IMR-90 (cell line): ENCODE results near the gene LRRFIP1. TPM values are rescaled to one million over a fixed set of nuclear protein-coding genes. Genes with fewer than 3 reads are reported as not detected.

Experiments
- ATAC-seq: fragments of 200-7000 bp; cut with Tn5 transposase; 2 replicates; pipeline ENCODE4 v1.9.1; 2020; ENCODE audit warnings: low read depth, mild to moderate bottlenecking, moderate library complexity
- BruUV-seq: library from RNA; stranded (reverse); fragments of 400-500 nt; replicated peaks from 2 replicates; lab custom pipeline; 2021; lab: Mats Ljungman, UMichigan
- CTCF ChIA-PET: fragments of 300-600 bp; formaldehyde crosslinking; extraction: SDS; loops from one replicate; lab custom pipeline; 2021; ENCODE audit warnings: antibody characterized with exemption; lab: Yijun Ruan, JAX
- POLR2A ChIA-PET: fragments of 300-600 bp; sonication (Branson Sonifier 250); formaldehyde crosslinking; loops from one replicate; lab custom pipeline; 2022; ENCODE audit warnings: antibody characterized with exemption; ENCODE audit not compliant: unreplicated experiment; lab: Charles Lee
- DNase-seq: peaks from one replicate; pipeline ENCODE4 v3.0.0; 2013
- H2AFZ ChIP-seq: replicated peaks from 2 replicates; pipeline ENCODE3; 2013; ENCODE audit warnings: low read length, mild to moderate bottlenecking; ENCODE audit not compliant: poor library complexity
- H2AK5ac ChIP-seq: 2 replicates; pipeline ENCODE4 v1.6.1; 2013; ENCODE audit warnings: low read depth, low read length, inconsistent platforms
- H2AK9ac ChIP-seq: replicated peaks from 2 replicates; pipeline ENCODE3; 2013; ENCODE audit warnings: mild to moderate bottlenecking, low read depth, low read length, moderate library complexity; ENCODE audit not compliant: poor library complexity
- H2BK120ac ChIP-seq: 2 replicates; pipeline ENCODE4 v1.6.1; 2013; ENCODE audit warnings: low read depth, low read length, inconsistent platforms
- H2BK15ac ChIP-seq: 3 replicates; pipeline ENCODE4 v1.6.1; 2013; ENCODE audit warnings: low read depth, low read length, inconsistent platforms
- H2BK20ac ChIP-seq: 2 replicates; pipeline ENCODE4 v1.6.1; 2013; ENCODE audit warnings: low read depth, mild to moderate bottlenecking, inconsistent platforms, low read length, moderate library complexity
- H2BK5ac ChIP-seq: 2 replicates; pipeline ENCODE4 v1.6.1; 2013; ENCODE audit warnings: mild to moderate bottlenecking, low read depth, low read length, inconsistent platforms; ENCODE audit not compliant: poor library complexity, severe bottlenecking
- H3K14ac ChIP-seq: replicated peaks from 2 replicates; pipeline ENCODE4 v1.6.1; 2013; ENCODE audit warnings: low read depth, low read length, inconsistent platforms
- H3K18ac ChIP-seq: 2 replicates; pipeline ENCODE4 v1.6.1; 2013; ENCODE audit warnings: low read depth, low read length, control low read depth
- H3K23ac ChIP-seq: 2 replicates; pipeline ENCODE4 v1.6.1; 2013; ENCODE audit warnings: low read depth, low read length, inconsistent platforms
- H3K27ac ChIP-seq: 2 replicates; pipeline ENCODE4 v1.5.1; 2013; ENCODE audit warnings: mild to moderate bottlenecking, control low read depth, low read length; ENCODE audit not compliant: insufficient read depth
- H3K27me3 ChIP-seq: 2 replicates; pipeline ENCODE4 v1.6.1; 2013; ENCODE audit warnings: low read length; ENCODE audit not compliant: control insufficient read depth, insufficient read depth
- H3K36me3 ChIP-seq: 2 replicates; pipeline ENCODE4 v1.6.1; 2013; ENCODE audit warnings: low read length, mixed read lengths; ENCODE audit not compliant: control insufficient read depth, insufficient read depth
- H3K4ac ChIP-seq: 2 replicates; pipeline ENCODE4 v1.6.1; 2013; ENCODE audit warnings: low read depth, low read length, inconsistent platforms
- H3K4me1 ChIP-seq: 2 replicates; pipeline ENCODE4 v1.6.1; 2013; ENCODE audit warnings: low read length, mixed read lengths; ENCODE audit not compliant: control insufficient read depth, insufficient read depth
- H3K4me2 ChIP-seq: 2 replicates; pipeline ENCODE4 v1.6.1; 2013; ENCODE audit warnings: low read depth, mild to moderate bottlenecking, control low read depth, low read length, moderate library complexity
- H3K4me3 ChIP-seq: 2 replicates; pipeline ENCODE4 v1.5.1; 2013; ENCODE audit warnings: low read depth, mild to moderate bottlenecking, control low read depth, low read length, moderate library complexity; ENCODE audit not compliant: insufficient read depth
- H3K56ac ChIP-seq: 2 replicates; pipeline ENCODE4 v1.6.1; 2013; ENCODE audit warnings: low read length, inconsistent platforms; ENCODE audit not compliant: insufficient read depth; ENCODE audit errors: extremely low read depth
- H3K79me1 ChIP-seq, 2 experiments: 2 replicates each; pipeline ENCODE4 v1.6.1; 2013; ENCODE audit warnings: low read length in 2 of 2, inconsistent platforms in 1 of 2, low read depth in 1 of 2
- H3K9ac ChIP-seq: 2 replicates; pipeline ENCODE4 v1.6.1; 2013; ENCODE audit warnings: low read depth, low read length, control low read depth
- H3K9me1 ChIP-seq: 2 replicates; pipeline ENCODE4 v1.6.1; 2013; ENCODE audit warnings: low read length, inconsistent platforms; ENCODE audit not compliant: insufficient read depth
- H3K9me3 ChIP-seq: 2 replicates; pipeline ENCODE4 v1.6.1; 2013; ENCODE audit warnings: low read length; ENCODE audit not compliant: control insufficient read depth, insufficient read depth
- H4K20me1 ChIP-seq: 2 replicates; pipeline ENCODE4 v1.6.1; 2013; ENCODE audit warnings: low read length, inconsistent platforms; ENCODE audit not compliant: insufficient read depth
- H4K5ac ChIP-seq: 2 replicates; pipeline ENCODE4 v1.6.1; 2013; ENCODE audit warnings: mild to moderate bottlenecking, low read depth, low read length, control low read depth
- H4K8ac ChIP-seq, 2 experiments: 2 replicates each; pipeline ENCODE4 v1.6.1; 2013; ENCODE audit warnings: low read depth in 2 of 2, low read length in 2 of 2, control low read depth in 1 of 2, inconsistent platforms in 1 of 2
- H4K91ac ChIP-seq: 2 replicates; pipeline ENCODE4 v1.6.1; 2013; ENCODE audit warnings: low read depth, low read length, inconsistent platforms; ENCODE audit not compliant: insufficient read depth
- BHLHE40 ChIP-seq: fragments of 150-350 bp; IDR thresholded peaks from 2 replicates; pipeline ENCODE4 v1.6.1; 2016; ENCODE audit warnings: mild to moderate bottlenecking, low read depth, low read length
- ELK1 ChIP-seq: fragments of 150-350 bp; IDR thresholded peaks from 2 replicates; pipeline ENCODE4 v1.6.1; 2016; ENCODE audit warnings: low read depth, mild to moderate bottlenecking, low read length, moderate library complexity, borderline replicate concordance
- MAZ ChIP-seq: IDR thresholded peaks from 2 replicates; pipeline ENCODE4 v1.6.1; 2012; ENCODE audit warnings: low read depth, mild to moderate bottlenecking, low read length, improper control_type of control experiment, moderate library complexity, borderline replicate concordance
- MXI1 ChIP-seq: IDR thresholded peaks from 2 replicates; pipeline ENCODE4 v1.6.1; 2012; ENCODE audit warnings: low read depth, mild to moderate bottlenecking, low read length, moderate library complexity, borderline replicate concordance
- NFE2L2 ChIP-seq: fragments of 150-350 bp; IDR thresholded peaks from 2 replicates; pipeline ENCODE4 v1.6.1; 2016; ENCODE audit warnings: low read depth, mild to moderate bottlenecking, low read length
- RAD21 ChIP-seq: IDR thresholded peaks from 2 replicates; pipeline ENCODE4 v1.6.1; 2012; ENCODE audit warnings: low read length, improper control_type of control experiment
- RCOR1 ChIP-seq: IDR thresholded peaks from 2 replicates; pipeline ENCODE4 v1.6.1; 2012; ENCODE audit warnings: mild to moderate bottlenecking, low read length, improper control_type of control experiment; ENCODE audit not compliant: insufficient replicate concordance
- RFX5 ChIP-seq: IDR thresholded peaks from 2 replicates; pipeline ENCODE4 v1.8.0; 2012; ENCODE audit warnings: low read depth, mild to moderate bottlenecking, low read length, moderate library complexity
- WGBS, 2 experiments: methylation state at CpG; one replicate each; pipeline versions ENCODE4 v1.1.5 to v1.1.7; 2013; ENCODE audit warnings: missing lambda C conversion rate in 2 of 2; ENCODE audit not compliant: insufficient read length in 1 of 2; ENCODE audit errors: extremely low coverage in 2 of 2; 5-methylcytosine and 5-hydroxymethylcytosine counted together
- dilution Hi-C: fragments of 300-500 bp; cut with HindIII; formaldehyde crosslinking; loops from one replicate; pipeline ENCODE4 v1.14.3; 2018; ENCODE audit warnings: low sequenced_read_pairs; ENCODE audit not compliant: unreplicated experiment
- in situ Hi-C: fragments of 300-500 bp; cut with MboI; formaldehyde crosslinking; loops from 3 replicates; pipeline ENCODE4 v1.14.3; 2019; ENCODE audit warnings: low sequenced_read_pairs, inconsistent platforms, mixed read lengths
- intact Hi-C: fragments of 100-400 bp; cut with micrococcal nuclease; formaldehyde crosslinking; loops from 2 replicates; pipeline ENCODE4 v1.10.0; 2022
- polyA plus RNA-seq, 3 experiments: library from polyadenylated mRNA; depleted of rRNA; stranded (reverse); fragments of >200 nt; gene quantifications; 2 replicates each; pipeline ENCODE4 v1.2.3, GENCODE V29; 2012; ENCODE audit warnings: low replicate concordance in 1 of 3
- total RNA-seq: library from RNA; depleted of rRNA; stranded (reverse); fragments of >200 nt; gene quantifications from 2 replicates; pipeline ENCODE4 v1.2.3, GENCODE V29; 2012
- TF ChIP-seq, protein P1 (sequence below): fragments of 150-350 bp; IDR thresholded peaks from 2 replicates; pipeline ENCODE4 v1.6.1; 2017; ENCODE audit warnings: mild to moderate bottlenecking, antibody characterized with exemption, low read length, low read depth
- TF ChIP-seq, protein P2 (sequence below): conservative IDR thresholded peaks from 2 replicates; pipeline ENCODE4 v1.5.1; 2012; ENCODE audit warnings: mild to moderate bottlenecking, low read depth, low read length, improper control_type of control experiment

LRRFIP1 gene
- total and polyA plus RNA-seq, 2 of the 4 experiments (the other 2 are of a cell fraction), result 52.2 to 54.4 TPM

- TF ChIP-seq RAD21, result no peak
These were observed 23.5 kb upstream of the LRRFIP1 start (continued) for GRCh38 chr2:237603718-237604362.

DNA sequence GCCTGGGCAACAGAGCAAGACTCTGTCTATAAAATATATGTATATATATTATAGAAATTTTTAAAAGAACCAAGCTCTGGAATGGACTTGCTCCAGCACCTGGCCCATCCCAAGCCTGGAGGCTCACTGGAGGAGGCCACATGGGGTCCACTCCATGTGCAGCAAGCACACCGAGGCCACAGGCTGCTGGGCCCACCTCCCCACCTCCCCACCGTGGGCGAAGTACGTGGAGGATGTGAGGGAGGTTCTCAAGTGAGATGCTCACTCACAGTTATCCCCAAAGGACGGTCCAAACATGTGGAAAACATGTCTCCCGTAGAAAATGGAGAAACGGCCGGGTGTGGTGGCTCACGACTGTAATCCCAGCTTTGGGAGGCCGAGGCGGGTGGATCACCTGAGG is 23.0 kb upstream of the LRRFIP1 start:
- no peak overlapping the region for H3K9ac ChIP-seq
- in situ Hi-C loops, result no loop called here
- no peak for ATAC-seq

More for the DNA sequence above, 23.0 kb upstream of the LRRFIP1 start:
- no TSS peak for BruUV-seq
- intact Hi-C loops (loop anchor here (5.0 kb wide), 1 partner anchor 138 kb away; no protein-coding TSS in a partner anchor), dilution Hi-C loops (no loop called here)
- Histone ChIP-seq H2BK15ac (no peak overlapping the region; the same call in 2 of the 3 replicates), H3K79me1 (no peaks in the 10 kb centered on the region), H3K4me3 (no peak overlapping the region), H2AK9ac (peak overlapping the region; percentile 22), H3K4me1 (peaks cover 7% of the 10 kb centered on the region), H4K20me1 (no peaks in the 10 kb centered on the region), H3K18ac (peak overlapping the region; percentile 33; the same call in 1 of the 2 replicates), H2BK5ac (no peak overlapping the region), H3K56ac (no peak overlapping the region), H3K9me1 (peaks cover 9% of the 10 kb centered on the region; the same call in 1 of the 2 replicates), H2BK120ac (peak overlapping the region; percentile 72; the same call in 1 of the 2 replicates), H4K91ac (0 out of 2 replicates have a peak overlapping the region, but pooled peaks have one; percentile 15), H3K27me3 (no peaks in the 10 kb centered on the region), H2AK5ac (peak overlapping the region; percentile 93), H4K8ac (peak overlapping the region in 1 of 2 experiments; percentile 54; a peak in 2 of 4 replicates), H3K4ac (peak overlapping the region; percentile 65), H3K23ac (no peak overlapping the region), H3K9me3 (no peaks in the 10 kb centered on the region), H4K5ac (0 out of 2 replicates have a peak overlapping the region, but pooled peaks have one; percentile 20), H2BK20ac (peak overlapping the region; percentile 55; the same call in 1 of the 2 replicates), H3K14ac (0 out of 2 replicates have a peak overlapping the region, but pooled peaks have one; percentile 21), H3K4me2 (no peak overlapping the region), H3K36me3 (no peaks in the 10 kb centered on the region), H2AFZ (peak overlapping the region; percentile 53), H3K27ac (no peak overlapping the region)
- TF ChIP-seq ELK1 (no peak), MAZ (no peak), MXI1 (no peak), RFX5 (no peak), RAD21 (no peak), BHLHE40 (no peak), NFE2L2 (no peak), RCOR1 (no peak)
- TF ChIP-seq, protein P1, sequence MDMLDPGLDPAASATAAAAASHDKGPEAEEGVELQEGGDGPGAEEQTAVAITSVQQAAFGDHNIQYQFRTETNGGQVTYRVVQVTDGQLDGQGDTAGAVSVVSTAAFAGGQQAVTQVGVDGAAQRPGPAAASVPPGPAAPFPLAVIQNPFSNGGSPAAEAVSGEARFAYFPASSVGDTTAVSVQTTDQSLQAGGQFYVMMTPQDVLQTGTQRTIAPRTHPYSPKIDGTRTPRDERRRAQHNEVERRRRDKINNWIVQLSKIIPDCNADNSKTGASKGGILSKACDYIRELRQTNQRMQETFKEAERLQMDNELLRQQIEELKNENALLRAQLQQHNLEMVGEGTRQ, result no peak
- TF ChIP-seq, protein P2, sequence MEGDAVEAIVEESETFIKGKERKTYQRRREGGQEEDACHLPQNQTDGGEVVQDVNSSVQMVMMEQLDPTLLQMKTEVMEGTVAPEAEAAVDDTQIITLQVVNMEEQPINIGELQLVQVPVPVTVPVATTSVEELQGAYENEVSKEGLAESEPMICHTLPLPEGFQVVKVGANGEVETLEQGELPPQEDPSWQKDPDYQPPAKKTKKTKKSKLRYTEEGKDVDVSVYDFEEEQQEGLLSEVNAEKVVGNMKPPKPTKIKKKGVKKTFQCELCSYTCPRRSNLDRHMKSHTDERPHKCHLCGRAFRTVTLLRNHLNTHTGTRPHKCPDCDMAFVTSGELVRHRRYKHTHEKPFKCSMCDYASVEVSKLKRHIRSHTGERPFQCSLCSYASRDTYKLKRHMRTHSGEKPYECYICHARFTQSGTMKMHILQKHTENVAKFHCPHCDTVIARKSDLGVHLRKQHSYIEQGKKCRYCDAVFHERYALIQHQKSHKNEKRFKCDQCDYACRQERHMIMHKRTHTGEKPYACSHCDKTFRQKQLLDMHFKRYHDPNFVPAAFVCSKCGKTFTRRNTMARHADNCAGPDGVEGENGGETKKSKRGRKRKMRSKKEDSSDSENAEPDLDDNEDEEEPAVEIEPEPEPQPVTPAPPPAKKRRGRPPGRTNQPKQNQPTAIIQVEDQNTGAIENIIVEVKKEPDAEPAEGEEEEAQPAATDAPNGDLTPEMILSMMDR, result no peak
- no peak for DNase-seq
- ChIA-PET CTCF (interaction anchor here (1.0 kb wide), 2 partner anchors 23 to 83 kb away, joined by 4 read pairs; no protein-coding TSS in a partner anchor), POLR2A (interaction anchor here (0.6 kb wide), 1 partner anchor 39 kb away, joined by 7 read pairs; no protein-coding TSS in a partner anchor)
- 100% methylated on average over 1 of the region's 11 CpGs; no CpG with 5 or more reads in 1 of the 2 experiments for WGBS, 2 experiments
